Activated T-helper 1 cell treated with Interleukin-2 at 50 U/mL for 16 hours (primary cell): Measurements from ENCODE around the gene PLXNA2.

Experiments
- DNase-seq: peaks from one replicate; pipeline ENCODE4 v3.0.0-alpha.2; 2020; ENCODE audit warnings: low read depth

PLXNA2 gene

DNA sequence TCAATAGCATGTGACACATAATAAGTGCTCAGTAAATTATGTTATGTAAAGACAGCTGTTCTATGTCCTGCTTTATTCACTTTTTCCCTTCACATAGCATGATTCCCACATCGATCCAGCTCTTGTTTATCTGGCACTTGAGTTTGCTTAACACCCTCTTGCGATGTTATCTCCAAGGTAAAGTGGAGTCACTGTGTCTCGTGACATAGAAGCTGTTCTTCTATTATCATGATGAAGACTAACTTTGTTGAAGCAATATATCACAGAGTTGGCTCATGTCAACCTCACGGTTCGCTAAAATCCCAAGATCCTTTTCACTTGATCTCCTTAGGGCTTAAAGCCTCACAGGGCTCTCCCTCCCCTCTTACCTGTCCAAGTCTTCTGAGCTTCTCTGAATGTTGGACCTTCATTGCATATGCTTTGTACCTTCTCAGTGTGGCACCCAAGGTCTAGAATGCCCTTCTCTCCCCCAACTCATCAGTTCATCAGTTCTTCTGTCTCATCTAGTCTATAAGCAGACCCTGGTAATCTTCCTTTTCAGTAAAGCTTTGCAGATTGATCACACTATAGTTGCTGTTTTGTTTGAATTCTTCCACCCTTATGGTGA lies 38.0 kb downstream of the PLXNA2 start:
- no peak for DNase-seq

DNA sequence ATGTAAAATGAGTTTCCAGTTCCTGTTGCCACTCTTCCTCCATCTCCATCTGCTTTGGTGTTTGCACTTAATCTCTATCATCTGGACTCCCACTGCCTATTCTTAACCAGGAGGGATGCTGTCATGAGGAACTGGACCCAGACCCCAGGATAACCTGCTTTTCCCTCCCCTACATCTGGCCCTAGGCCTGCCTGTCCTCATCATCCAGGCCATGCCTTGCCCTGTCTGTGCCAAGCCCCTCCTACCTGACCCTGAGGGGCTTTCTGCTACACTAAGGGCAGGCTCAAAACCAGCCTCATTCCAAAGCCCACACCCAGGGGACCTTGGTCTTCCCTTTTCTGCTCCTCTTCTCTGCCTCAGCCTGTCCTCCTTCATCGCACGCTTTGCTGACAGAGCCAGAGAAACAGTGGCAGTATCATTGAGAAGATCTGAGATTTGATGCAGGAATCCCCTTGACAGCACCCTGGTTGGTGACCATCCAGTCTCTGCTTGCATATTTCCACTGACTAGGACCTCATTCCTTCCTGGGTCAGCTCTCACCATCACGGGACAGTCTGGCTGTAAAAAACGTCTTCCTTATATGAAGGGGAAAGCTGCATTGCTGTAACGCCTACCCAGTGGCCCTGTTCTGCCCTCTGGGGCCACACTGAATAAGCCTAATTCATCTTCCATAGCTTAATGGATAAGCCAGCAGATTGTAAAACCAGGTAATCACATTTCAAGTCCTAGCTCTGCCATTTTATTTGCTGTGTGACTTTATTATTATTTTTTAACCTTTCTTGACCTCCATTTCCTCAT lies 38.8 kb downstream of the PLXNA2 start:
- DNase-seq, result no peak

DNA sequence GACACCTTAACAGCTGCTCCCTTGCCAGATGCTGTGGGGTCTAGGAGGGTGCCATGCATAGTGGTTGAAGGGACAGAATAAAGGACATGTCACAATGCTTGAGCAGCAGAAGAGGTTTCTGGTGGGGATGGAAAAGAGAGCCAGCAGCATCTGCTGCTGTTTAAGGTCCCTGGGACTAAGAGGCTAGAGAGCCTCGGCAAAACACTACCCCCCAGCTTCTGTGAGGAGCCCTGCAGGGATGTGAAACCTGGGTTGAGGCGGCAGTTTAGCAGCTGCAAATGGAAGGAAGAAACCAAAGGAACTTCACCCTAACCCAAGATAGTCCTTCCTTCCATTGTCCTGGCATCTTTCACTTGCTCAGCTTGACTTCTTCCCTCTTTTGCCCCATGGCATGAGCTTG lies 39.4 kb downstream of the PLXNA2 start:
- no peak for DNase-seq

DNA sequence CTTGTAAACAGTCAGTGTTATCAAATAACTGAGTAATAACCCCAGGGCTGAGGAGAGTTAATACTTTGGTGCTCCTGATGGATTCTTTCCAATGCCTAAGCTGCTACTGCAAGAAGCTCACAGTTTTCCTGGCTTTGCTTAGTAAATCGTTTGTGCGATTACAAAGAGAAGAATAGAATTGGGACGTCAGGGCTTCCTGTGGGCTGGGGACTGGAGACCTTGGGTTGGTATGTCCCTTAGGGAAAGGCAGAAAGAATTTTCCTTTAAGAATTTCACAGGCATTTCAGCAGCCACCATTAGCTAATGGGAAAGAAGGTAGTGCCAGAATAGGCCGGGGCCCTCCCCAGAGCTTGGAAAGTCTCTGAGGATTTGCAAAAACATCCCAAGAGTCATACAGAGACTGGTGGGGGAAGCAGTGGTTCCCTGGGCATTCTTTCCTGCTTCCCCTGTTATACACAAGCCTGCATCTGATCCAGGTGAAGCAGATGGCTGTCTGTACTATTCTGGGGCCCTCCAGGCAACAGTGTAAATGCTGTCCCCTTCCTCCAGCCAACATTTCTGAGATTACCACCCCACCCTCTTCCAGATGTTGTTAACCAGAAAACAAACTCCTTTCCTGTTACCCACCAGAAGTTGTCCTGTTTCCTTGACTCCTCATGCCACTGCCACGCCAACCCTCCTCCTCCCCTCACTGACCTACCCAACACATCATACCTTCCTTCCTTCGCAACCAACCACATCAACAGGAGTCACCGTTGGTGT lies 40.2 kb downstream of the PLXNA2 start:
- DNase-seq, result no peak

DNA sequence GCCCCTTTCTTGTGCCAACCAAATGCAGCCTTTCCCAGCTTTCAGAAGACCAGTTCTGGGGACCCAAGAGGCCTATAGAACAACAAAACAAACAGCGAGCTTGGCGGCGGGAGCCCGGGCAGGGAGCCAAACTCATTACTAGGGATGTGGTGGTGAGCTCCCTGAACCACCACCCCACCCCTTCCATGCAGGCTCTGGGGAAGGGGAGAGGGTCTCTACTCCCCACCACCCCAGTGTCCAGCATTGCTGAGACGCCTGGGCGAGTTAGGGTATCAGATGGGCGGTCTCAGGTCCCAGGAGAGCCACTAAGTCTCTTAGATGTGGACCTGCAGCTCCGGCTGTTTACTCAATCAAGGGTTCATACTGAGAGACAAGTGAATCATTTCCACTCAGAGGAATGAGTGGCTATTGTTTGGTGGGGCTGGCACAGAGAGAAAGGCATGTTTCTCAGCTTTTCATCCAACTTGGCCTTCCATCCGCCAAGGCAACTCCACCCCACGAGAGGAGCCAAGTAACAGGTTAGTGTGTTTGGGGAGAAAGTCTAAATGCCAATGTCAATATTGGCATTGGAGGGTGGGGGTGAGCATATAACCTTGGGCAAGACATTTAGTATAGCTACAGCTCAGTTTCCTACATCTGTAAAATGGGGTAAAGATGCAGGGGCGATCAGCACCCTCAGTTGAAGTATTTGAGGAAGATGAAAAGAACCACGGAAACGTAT lies 40.9 kb downstream of the PLXNA2 start:
- DNase-seq, result no peak

DNA sequence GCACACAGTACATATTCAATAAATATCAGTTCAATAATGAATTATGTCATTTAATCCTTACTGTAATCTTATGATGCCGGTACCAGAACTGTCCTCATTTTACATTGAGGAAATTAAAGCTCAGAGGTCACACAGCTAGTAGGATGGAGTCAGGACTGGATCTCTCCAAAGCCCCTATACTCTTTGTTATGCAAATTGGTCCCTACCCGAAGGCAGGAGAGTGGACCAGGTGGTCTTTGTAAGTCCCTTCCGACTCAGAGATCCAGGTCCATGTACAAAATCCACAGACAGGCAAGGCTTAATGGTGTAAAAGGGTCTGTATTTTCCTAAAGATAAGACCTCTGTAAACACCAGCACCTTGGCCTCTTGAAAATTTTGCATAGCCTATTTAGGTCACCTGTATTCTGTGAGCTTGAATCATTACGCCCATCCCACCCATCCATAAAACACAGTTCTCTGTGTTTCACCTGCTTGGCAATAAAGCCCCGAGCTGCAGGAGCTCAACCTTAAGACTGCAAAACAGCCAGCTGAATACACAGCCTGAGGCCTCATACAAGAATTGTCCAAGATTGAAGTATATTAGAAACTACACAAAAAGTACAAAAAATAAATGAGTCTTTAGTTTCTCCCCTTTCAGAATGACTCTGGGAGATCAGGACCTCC lies 41.7 kb downstream of the PLXNA2 start:
- no peak for DNase-seq

DNA sequence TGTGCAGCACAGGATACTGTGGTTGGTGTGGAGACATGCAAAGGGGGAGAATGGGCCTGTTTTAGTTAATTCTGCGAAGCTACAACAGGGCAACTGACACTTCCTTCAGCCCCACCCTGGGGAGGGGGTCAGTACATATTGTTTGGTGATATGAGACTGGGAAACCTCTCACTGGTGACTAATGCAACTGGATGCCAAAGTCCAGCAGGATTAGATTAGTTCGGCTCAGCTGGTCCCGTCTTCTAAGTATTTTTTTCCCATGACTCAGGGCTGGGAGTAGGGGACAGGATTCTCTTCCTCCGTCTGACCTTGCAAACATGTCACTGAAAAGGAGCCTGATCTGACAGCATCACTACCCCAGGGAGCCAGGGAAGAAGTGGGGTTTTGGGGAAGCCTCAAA lies 43.0 kb downstream of the PLXNA2 start:
- no peak for DNase-seq

DNA sequence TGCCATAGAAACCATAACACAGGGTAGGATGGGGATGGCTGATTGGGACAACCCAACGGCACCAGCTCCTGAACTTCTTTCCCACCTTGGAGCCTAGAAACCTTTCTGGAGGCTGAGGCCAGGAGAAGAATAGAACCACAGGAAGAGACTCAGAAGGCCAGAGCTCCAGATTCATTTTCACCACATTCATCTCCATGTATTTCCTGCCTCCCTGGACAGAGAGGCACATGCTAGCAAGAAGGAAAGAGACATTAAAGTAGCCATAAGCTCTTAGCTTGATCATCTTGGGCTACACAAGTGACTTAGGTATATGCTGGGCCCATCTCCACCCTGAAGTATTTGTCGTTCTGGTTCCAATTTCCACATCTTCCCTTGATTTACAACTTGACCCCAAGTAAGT lies 44.1 kb downstream of the PLXNA2 start:
- no peak for DNase-seq

DNA sequence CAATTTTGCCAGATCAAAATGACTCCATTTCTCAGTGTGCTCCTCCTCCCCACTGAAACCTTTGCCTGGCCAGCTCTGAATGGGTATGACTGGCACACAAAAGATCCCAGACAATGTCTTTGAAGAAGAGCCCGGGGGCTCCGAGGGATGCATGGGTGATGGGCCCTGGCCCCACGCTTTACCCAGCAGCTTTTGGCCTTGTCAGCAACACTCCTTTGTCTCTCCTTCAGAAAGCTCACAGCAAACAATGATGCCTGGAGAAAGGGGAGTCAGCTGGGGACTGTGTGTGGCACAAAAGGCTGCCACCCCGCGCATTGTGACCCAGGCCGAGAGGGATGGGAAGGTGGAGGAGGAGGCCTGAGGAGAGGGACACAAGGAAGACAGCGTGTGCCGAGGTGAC lies 45.9 kb downstream of the PLXNA2 start:
- DNase-seq, result no peak

DNA sequence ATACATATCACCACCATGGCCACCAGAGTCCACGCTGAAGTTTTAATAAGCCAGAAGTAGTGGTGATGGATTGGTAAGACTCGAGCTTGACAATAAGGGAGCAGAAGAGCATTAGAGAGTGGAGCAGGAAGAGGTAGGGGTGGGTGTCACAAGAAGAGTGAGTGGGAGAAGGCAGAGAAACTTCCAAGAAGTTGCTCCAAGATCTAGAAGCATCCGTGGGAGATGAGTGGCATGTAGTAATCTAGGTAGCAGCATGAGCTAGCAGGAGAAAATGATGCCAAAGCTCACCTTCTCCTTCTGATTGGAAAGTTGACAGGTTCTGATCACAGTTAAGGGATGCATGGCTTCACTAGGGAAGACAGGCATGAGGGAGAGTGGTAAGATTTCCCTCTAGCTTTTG lies 49.2 kb downstream of the PLXNA2 start:
- DNase-seq, result no peak

DNA sequence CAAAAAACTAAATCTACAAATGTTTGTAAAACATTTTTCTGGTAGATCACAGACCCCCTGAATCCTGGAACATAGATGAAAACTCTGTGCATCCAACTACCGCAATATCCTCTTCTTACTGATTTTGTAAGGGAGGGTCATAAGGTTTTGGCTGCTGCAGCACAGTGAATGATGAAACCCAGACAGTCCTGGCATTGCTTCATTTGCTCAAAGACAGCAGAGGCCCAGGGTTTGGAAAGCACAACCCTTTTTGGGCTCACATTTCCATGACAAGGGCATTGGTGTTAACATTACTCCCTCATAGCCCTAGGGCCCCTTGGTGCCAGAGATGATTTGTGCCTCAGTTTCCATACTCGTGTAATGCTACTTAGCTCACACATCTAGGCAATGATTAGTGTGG lies 51.2 kb downstream of the PLXNA2 start:
- no peak for DNase-seq

DNA sequence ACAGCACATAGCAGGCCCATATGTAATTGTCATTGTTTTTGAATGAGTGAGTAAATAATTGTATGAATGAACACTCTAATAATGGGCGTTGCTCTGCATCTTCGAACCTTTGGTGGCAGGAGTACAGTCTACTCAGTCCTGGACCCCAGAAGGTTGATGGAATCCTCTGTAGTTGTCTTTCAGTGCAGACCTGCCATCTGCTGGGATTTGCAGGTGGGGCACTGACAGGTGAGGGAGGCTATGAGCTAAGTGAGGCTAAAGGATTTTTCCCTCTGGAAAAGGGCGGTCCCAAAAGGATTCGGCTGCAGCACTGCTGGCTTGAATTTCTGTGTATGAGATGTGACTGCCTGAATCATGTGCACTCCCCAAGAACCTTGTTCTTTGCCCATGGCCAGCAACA lies 53.4 kb downstream of the PLXNA2 start:
- DNase-seq, result no peak

DNA sequence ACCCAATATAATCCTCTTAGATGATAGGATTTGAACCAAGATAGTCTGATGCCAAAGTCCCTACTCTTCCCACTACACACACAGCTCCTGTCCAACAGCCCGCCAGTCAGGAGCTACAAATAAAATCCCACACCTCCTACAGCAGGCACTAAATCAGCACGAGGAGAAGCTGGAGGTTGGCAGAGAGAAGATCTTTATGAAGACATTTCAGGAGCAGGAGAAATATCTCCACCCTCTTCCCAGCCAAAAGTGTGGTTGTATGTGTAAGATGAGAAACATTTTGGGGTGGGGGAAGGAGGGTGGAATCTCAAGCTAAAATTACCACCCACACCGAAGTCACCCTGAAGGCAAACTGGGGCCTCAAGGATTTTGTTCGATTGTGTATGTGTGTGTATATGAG lies 54.5 kb downstream of the PLXNA2 start:
- no peak for DNase-seq

DNA sequence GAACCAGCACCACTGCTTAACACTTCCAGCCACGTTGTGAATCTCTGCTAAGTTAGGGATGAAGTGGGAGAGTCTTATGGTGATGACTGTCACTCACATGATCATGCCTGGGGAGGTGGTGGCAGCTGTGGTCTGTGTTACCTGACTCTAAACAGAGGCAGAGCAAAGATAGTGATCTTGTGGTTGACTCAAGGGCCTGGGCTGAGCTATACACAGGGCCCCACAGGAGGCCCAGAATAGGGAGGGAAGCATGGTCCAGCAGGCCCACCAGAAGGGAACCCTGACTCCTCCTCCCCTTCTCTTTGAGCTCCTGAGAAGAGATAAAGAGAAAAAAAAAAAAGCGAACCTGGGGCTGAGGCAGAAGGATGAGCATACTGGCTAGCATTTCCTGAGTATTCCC lies 55.0 kb downstream of the PLXNA2 start:
- DNase-seq, result no peak

DNA sequence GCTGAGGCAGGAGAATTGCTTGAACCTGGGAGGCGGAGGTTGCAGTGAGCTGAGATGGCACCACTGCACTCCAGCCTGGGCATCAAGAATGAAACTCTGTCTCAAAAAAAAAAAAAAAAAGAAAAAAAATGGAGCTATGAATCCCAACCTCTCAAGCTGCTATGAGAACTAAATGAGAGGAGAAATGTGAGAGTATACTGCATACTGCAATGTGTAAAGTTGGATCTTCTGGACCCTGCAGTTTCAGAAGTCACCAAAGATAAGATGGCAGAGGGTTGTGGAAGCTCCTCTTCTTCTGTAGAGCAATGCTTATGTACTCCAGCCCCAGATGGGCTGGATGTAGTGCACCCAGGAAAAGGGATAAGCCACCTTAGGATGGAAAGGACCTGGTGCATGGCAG lies 55.6 kb downstream of the PLXNA2 start:
- DNase-seq, result no peak

DNA sequence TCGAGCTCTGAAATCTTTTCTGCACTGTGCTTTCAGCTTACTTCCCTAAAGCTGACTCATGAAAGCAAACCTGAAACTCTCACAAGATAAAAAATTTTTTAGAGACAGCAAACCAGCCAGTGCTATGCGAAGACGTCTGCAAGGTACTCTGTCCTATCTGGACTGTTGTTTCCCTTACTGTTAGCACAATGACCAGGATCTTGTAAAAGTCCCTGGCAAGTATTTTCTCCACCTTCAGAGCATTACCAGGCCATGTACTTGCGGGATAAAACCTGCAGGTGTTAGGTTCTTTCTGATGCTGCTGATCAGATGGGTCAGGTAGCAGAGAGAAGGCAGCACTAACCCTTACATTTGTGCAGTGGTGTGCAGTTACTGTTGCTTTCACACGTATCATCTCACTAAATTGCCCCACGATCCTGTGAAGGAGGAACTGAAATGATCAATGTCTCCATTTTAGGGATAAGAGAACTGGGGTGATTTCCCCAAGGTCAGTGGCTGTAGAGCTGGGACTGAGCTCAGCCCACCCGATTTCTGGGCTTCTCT lies 56.6 kb downstream of the PLXNA2 start:
- no peak for DNase-seq

DNA sequence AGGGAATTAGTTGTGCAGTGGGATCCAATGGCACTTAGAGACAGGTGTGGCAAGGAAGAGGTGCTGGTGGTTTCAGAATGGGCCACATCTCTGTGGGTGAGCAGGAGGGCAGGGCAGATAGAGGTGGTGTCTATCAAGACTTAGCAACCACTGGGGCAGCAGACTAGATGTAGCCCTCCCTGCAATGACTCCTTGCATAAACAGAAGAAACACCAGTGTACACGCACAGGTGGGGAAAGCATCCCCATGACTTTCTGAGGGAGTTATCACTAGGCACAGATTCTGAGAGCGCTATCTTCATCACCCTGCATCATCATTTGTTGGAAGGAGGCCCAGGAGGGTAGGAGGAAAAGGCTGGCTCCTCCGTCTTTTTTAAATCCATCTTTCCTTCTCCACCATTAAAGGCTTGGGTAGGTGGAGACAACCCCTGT lies 58.4 kb downstream of the PLXNA2 start:
- no peak for DNase-seq

DNA sequence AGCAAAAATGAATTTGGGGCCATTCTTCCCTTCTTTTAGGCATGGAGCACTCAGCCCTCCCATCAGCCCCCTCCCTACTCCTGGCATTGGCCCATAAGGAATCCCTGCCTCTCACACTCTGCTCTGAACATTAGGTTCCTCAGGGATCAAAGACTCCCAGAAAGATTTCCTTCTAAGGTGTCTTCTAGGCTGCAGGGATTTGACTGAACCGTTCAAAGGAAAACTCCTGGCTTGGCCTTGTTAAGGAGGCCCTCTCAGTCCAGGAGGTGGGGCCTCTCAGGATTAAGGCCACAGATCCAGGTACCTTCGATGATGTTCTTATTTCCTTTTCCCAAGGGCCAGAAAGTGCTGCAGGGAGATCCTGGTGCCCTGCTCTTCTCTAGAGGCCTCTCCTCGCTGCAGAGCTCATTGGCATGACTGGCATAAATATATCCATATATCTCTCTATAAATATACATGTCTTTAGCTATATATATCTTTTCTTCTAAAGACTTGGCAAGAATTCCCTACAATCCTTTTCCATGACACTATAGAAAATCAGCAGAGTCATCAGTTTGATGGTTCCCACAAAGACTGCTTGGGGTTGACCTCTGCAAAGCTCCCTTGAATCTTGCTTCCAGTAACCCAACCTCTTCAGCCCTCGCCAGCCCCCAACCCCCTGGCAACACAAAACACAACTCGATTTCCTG lies 59.1 kb downstream of the PLXNA2 start:
- DNase-seq, result no peak

DNA sequence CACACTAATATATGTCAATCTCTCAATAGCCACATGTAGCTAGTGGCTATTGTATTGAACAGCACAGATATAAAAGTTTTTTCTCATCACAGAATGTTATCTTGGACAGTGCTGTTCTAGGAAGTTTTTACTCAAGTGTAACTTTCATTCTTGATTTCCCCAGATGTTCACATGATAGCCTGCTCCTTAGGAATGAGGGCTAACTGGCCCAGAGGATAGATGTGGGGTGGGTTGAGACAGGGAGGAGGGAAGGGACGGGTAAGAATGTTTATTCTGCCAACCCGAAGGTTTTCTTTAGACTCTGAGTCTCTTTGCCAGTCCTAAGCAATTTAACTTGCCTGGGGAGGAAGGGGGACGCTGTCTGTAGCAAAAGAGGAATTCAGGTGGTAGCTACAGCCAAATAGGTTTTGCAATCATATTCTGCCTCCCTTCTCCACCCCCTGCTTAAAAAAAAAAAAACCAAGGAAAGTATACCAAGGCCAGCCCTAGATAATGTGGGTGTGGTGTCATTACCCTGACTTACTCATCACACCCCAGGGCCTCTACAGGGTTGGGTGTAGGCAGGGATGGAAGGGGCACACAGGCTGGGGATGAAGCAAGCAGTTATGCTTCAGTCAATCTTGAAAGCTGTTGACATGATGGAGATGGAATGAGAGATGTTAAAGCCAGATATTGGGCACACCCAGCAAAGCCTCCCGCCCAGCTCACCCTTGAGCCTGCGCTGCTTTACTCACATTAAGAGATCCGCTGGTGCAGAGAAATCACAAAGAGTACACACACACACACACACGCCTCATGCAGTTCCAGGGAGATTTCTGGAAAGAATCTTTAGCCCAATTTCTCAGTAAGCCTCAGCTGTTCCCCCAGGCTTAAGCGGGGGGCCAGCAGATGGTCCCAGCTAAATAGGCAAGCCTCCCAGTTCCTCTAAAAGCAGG lies 59.9 kb downstream of the PLXNA2 start:
- DNase-seq, result no peak
